Measurements from ENCODE around the gene EMX2. TPM values are rescaled to one million over a fixed set of nuclear protein-coding genes. Genes with fewer than 3 reads are reported as not detected.

The EMX2 gene
- total RNA-seq, 1 experiment from 2014 or later = 3.2 TPM

- in situ Hi-C loops (cut with HindIII; ENCODE audit: low pct_unique_long_range_greater_than_20kb, low sequenced_read_pairs) = no loop called here
- DNase-seq (ENCODE audit: low read depth) = no peak
These were observed 22.7 kb upstream of the EMX2 start for GRCh38 chr10:117519879-117520278.

- no peak for DNase-seq (ENCODE audit: low read depth)
- in situ Hi-C loops (cut with HindIII; ENCODE audit: low pct_unique_long_range_greater_than_20kb, low sequenced_read_pairs) = no loop called here
These were observed 11.8 kb upstream of the EMX2 start for GRCh38 chr10:117530791-117531190.

GRCh38 chr10:117531371-117532002 is 11.1 kb upstream of the EMX2 start:
- in situ Hi-C loops (cut with HindIII; ENCODE audit: low pct_unique_long_range_greater_than_20kb, low sequenced_read_pairs) = no loop called here
- DNase-seq (ENCODE audit: low read depth) = no peak

GRCh38 chr10:117532003-117532385 is 10.6 kb upstream of the EMX2 start:
- no peak for DNase-seq (ENCODE audit: low read depth)
- in situ Hi-C loops (cut with HindIII; ENCODE audit: low pct_unique_long_range_greater_than_20kb, low sequenced_read_pairs) = no loop called here

GRCh38 chr10:117532451-117533107 is 10.0 kb upstream of the EMX2 start:
- in situ Hi-C loops (cut with HindIII; ENCODE audit: low pct_unique_long_range_greater_than_20kb, low sequenced_read_pairs) = no loop called here
- no peak for DNase-seq (ENCODE audit: low read depth)

- in situ Hi-C loops (cut with HindIII; ENCODE audit: low pct_unique_long_range_greater_than_20kb, low sequenced_read_pairs) = no loop called here
These were observed 8.9 kb upstream of the EMX2 start for GRCh38 chr10:117533507-117534281.

GRCh38 chr10:117534321-117535297 is 7.9 kb upstream of the EMX2 start:
- in situ Hi-C loops (cut with HindIII; ENCODE audit: low pct_unique_long_range_greater_than_20kb, low sequenced_read_pairs) = no loop called here
- no peak for DNase-seq (ENCODE audit: low read depth)

More at GRCh38 chr10:117533507-117534281, 8.9 kb upstream of the EMX2 start:
- no peak for DNase-seq (ENCODE audit: low read depth)

- DNase-seq (ENCODE audit: low read depth) = no peak
- in situ Hi-C loops (cut with HindIII; ENCODE audit: low pct_unique_long_range_greater_than_20kb, low sequenced_read_pairs) = no loop called here
These were observed 7.1 kb upstream of the EMX2 start for GRCh38 chr10:117535298-117536071.

- DNase-seq (ENCODE audit: low read depth) = no peak
- in situ Hi-C loops (cut with HindIII; ENCODE audit: low pct_unique_long_range_greater_than_20kb, low sequenced_read_pairs) = no loop called here
These were observed 6.3 kb upstream of the EMX2 start for GRCh38 chr10:117536072-117536865.

- in situ Hi-C loops (cut with HindIII; ENCODE audit: low pct_unique_long_range_greater_than_20kb, low sequenced_read_pairs) = no loop called here
These were observed 5.6 kb upstream of the EMX2 start for GRCh38 chr10:117536866-117537435.

GRCh38 chr10:117537436-117537903 is 5.1 kb upstream of the EMX2 start:
- DNase-seq (ENCODE audit: low read depth) = peak; percentile 12
- in situ Hi-C loops (cut with HindIII; ENCODE audit: low pct_unique_long_range_greater_than_20kb, low sequenced_read_pairs) = no loop called here

More at GRCh38 chr10:117536866-117537435, 5.6 kb upstream of the EMX2 start:
- DNase-seq (ENCODE audit: low read depth) = no peak

GRCh38 chr10:117537904-117538524 is 4.5 kb upstream of the EMX2 start:
- in situ Hi-C loops (cut with HindIII; ENCODE audit: low pct_unique_long_range_greater_than_20kb, low sequenced_read_pairs) = no loop called here
- DNase-seq (ENCODE audit: low read depth) = no peak

- peak; percentile 10 for DNase-seq (ENCODE audit: low read depth)
- in situ Hi-C loops (cut with HindIII; ENCODE audit: low pct_unique_long_range_greater_than_20kb, low sequenced_read_pairs) = no loop called here
These were observed 3.2 kb upstream of the EMX2 start for GRCh38 chr10:117539361-117539773.

- no peak for DNase-seq (ENCODE audit: low read depth)
- in situ Hi-C loops (cut with HindIII; ENCODE audit: low pct_unique_long_range_greater_than_20kb, low sequenced_read_pairs) = no loop called here
These were observed 2.5 kb upstream of the EMX2 start for GRCh38 chr10:117539903-117540639.

GRCh38 chr10:117540640-117541404 is 1.7 kb upstream of the EMX2 start:
- no peak for DNase-seq (ENCODE audit: low read depth)
- in situ Hi-C loops (cut with HindIII; ENCODE audit: low pct_unique_long_range_greater_than_20kb, low sequenced_read_pairs) = no loop called here
